ENCODE results near the gene WBP1.

Gene WBP1

DNA sequence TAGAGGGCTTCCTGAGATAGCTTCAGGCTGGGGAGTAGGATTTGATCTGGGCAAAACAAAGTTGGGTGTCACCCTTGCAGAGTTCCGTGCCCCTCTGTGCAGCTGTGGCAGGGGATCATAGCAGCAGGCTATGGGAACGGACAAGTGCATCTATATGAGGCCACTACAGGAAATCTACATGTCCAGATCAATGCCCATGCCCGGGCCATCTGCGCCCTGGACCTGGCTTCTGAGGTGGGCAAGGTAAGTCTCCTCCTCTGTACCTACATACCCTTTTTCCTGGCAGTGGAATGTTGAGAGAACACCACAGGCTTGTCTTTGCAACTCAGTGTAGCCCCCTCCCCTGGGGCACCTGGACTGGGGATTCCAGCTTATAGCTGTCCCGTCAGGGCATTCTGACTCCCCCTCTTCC is 33.2 kb upstream of the WBP1 start:
- TF ChIP-seq CTCF (IDR thresholded peaks at IDR 0.05) = no peak

GRCh38 chr2:74425523-74425922 is 32.7 kb upstream of the WBP1 start:
- no peak for TF ChIP-seq CTCF (IDR thresholded peaks at IDR 0.05)

DNA sequence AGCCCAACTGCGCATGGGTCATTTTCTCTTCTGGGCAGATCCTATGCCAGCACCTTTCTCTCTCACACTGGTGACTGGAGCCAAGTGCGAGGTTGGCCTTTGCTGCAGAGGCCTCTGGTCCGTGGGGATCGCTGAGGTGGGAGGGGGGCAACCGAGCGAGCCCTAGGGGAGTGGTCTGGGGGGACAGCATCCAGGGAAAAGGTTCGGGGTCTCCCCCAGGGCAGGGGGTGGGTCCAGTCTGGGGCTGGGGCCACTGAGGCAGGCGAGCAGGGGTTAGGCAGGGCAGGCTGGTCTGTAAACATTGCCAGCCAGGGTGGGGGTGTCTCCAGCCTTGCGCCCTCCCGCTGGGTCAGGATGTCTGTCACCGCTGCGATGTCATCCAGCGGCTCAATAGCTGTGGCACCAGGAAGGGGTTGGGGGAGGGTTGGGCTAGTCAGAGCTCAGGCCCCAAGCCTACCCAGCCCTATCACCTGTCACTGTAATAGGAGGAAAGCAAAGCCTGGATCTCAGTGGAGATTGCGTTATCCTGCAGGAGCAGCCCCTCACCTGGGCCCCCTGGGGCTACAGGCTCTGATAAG is 32.0 kb upstream of the WBP1 start:
- TF ChIP-seq CTCF (IDR thresholded peaks at IDR 0.05) = no peak

DNA sequence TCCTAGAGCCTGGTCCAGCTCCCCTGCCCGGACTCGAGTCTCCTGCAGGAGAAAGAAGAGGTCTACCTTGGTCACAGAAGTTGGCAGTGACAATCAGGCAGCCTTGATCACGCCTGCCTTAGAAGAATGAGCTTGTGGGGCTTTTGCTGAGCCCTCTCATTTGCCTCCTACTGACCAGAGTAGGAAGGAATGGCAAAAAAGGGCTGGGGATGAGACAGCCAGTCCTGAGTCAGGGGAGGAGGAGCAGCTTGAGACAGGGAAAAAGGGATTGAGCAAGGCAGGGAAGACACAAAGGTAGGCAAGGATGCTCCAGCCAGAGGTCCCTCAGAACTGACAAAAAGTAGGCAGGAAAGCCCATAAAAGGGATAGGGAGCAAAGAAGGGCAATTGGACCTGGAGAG is 30.7 kb upstream of the WBP1 start:
- no peak for TF ChIP-seq CTCF (IDR thresholded peaks at IDR 0.05)

DNA sequence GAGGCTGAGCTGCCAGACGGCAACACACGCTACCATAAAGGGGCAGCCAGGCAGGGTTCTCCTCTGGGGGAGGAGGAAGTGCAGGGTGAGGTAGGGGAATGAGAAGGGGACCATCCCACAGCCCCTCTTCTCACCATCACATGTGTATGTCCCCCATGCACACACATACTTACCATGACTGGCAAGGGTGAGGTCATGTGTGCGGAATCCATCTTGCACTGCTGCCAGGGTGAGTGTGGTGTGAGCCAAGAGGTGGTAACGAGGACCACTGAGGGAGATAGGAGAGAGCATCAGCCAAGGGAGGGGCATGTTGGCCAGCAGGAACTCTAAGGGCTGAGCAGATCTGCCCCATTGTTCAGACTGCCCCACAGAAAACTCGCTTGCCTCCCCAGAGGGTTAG is 29.6 kb upstream of the WBP1 start:
- no peak for TF ChIP-seq CTCF (IDR thresholded peaks at IDR 0.05)

- no peak for TF ChIP-seq CTCF (IDR thresholded peaks at IDR 0.05)
Observed at GRCh38 chr2:74429487-74430451, 28.5 kb upstream of the WBP1 start.

DNA sequence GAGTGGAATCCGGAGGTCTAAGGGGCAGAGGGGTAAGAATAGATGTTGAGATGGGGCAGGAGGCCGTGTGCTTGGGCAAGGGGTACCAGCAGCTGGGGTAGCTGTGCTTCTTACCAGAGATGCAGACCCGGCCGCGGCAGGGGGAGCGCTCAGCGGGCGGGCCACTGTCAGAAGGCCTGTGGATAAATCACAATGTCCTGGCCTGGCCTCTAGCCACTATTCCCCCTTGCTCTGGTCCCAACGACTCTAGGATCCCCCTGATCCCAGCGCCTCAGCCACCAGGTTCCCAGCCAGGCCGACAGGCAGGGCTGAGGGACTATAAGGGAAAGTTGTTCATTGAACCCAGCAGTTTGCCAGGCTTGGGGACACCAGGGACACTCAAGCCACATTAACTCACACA is 27.7 kb upstream of the WBP1 start:
- TF ChIP-seq CTCF (IDR thresholded peaks at IDR 0.05) = no peak

Data from LNCAP (cell line).